Testis (tissue), 2 donors: ENCODE data around the gene TDP2.

ENCODE experiments used
- CTCF ChIP-seq, 3 experiments: fragments of 450-650 bp in 2 of 3; fragments of 200-600 bp in 1 of 3; sonication (generic) in 1 of 3; IDR thresholded peaks; one replicate each; pipeline ENCODE4 v1.5.1; 2016 to 2019; ENCODE audit warnings: antibody characterized with exemption in 3 of 3, mild to moderate bottlenecking in 2 of 3, moderate library complexity in 1 of 3
- POLR2A ChIP-seq: fragments of 450-650 bp; IDR thresholded peaks from one replicate; pipeline ENCODE4 v1.6.1; 2017; ENCODE audit warnings: antibody characterized with exemption, mild to moderate bottlenecking, moderate library complexity

- TF ChIP-seq CTCF (IDR thresholded peaks at IDR 0.05) (no peak), POLR2A (no peak)
These were observed 16.9 kb upstream of the TDP2 start for GRCh38 chr6:24683297-24684296.
